22Rv1 (cell line): ENCODE measurements around the gene LYL1.

ENCODE experiments used
- H3K27ac ChIP-seq: fragments of 450-650 bp; 2 replicates; pipeline ENCODE4 v1.5.1; 2017
- CTCF ChIP-seq: fragments of 450-650 bp; IDR thresholded peaks from 2 replicates; pipeline ENCODE4 v1.5.1; 2017; ENCODE audit warnings: mild to moderate bottlenecking
- ZFX ChIP-seq: fragments of 450-650 bp; IDR thresholded peaks from 2 replicates; pipeline ENCODE4 v1.6.1; 2017; ENCODE audit warnings: antibody characterized with exemption, borderline replicate concordance

LYL1 gene

GRCh38 chr19:13089139-13089856 lies 13.4 kb downstream of the LYL1 start:
- no peak for TF ChIP-seq ZFX
- no peak for TF ChIP-seq CTCF
- peak overlapping the region; percentile 32 for H3K27ac ChIP-seq

GRCh38 chr19:13087795-13088537 lies 14.7 kb downstream of the LYL1 start:
- no peak overlapping the region for H3K27ac ChIP-seq
- TF ChIP-seq ZFX (no peak), CTCF (no peak)

- no peak overlapping the region for H3K27ac ChIP-seq
- no peak for TF ChIP-seq ZFX
- TF ChIP-seq CTCF: no peak
Observed at GRCh38 chr19:13087295-13087694, 15.4 kb downstream of the LYL1 start.

- TF ChIP-seq CTCF (no peak), ZFX (no peak)
Observed at GRCh38 chr19:13086341-13086740, 16.3 kb downstream of the LYL1 start.

GRCh38 chr19:13085666-13086065 lies 17.0 kb downstream of the LYL1 start:
- H3K27ac ChIP-seq: no peak overlapping the region
- TF ChIP-seq CTCF (no peak), ZFX (no peak)

More at GRCh38 chr19:13086341-13086740, 16.3 kb downstream of the LYL1 start:
- no peak overlapping the region for H3K27ac ChIP-seq

GRCh38 chr19:13083627-13084026 lies 19.0 kb downstream of the LYL1 start:
- TF ChIP-seq ZFX (no peak), CTCF (no peak)
- no peak overlapping the region for H3K27ac ChIP-seq

GRCh38 chr19:13083008-13083404 lies 19.7 kb downstream of the LYL1 start:
- TF ChIP-seq CTCF (no peak), ZFX (no peak)
- H3K27ac ChIP-seq: 0 out of 2 replicates have a peak overlapping the region, but pooled peaks have one; percentile 4
